CD14-positive monocyte (primary cell): ENCODE data around the gene BMERB1. TPM values are rescaled to one million over a fixed set of nuclear protein-coding genes. Genes with fewer than 3 reads are reported as not detected.

ENCODE experiments used
- DNase-seq, 3 donors: peaks; one replicate each; pipeline ENCODE4 v3.0.0-alpha.2; 2011 to 2022
- H2AFZ ChIP-seq: 2 replicates; pipeline ENCODE4 v1.6.0; 2012; ENCODE audit warnings: mild to moderate bottlenecking, low read depth, low read length, inconsistent platforms; ENCODE audit not compliant: insufficient read depth, poor library complexity, severe bottlenecking
- H3K27ac ChIP-seq, 2 donors: 1 replicate in 1 of 2; 2 replicates in 1 of 2; pipeline ENCODE4 v1.5.1; 2012 to 2013; ENCODE audit warnings: low read length in 2 of 2, control low read depth in 1 of 2, inconsistent platforms in 1 of 2, low read depth in 1 of 2, mild to moderate bottlenecking in 1 of 2
- H3K27me3 ChIP-seq, 2 donors: one replicate each; pipeline versions ENCODE4 v1.6.0 to v1.6.1; 2011 to 2013; ENCODE audit warnings: low read length in 2 of 2; ENCODE audit not compliant: control insufficient read depth in 2 of 2, insufficient read depth in 2 of 2
- H3K36me3 ChIP-seq, 2 donors: replicated peaks in 1 of 2; 1 replicate in 1 of 2; 2 replicates in 1 of 2; pipeline versions ENCODE4 v1.5.1 to v1.6.1; 2012 to 2013; ENCODE audit warnings: low read length in 2 of 2, control low read depth in 1 of 2, inconsistent platforms in 1 of 2, mild to moderate bottlenecking in 1 of 2; ENCODE audit not compliant: insufficient read depth in 2 of 2, control insufficient read depth in 1 of 2
- H3K4me1 ChIP-seq, 2 donors: 1 replicate in 1 of 2; 2 replicates in 1 of 2; pipeline versions ENCODE4 v1.5.1 to v1.6.1; 2012 to 2013; ENCODE audit warnings: low read length in 2 of 2, control low read depth in 1 of 2, inconsistent platforms in 1 of 2, mild to moderate bottlenecking in 1 of 2, moderate library complexity in 1 of 2; ENCODE audit not compliant: insufficient read depth in 2 of 2, control insufficient read depth in 1 of 2
- H3K4me2 ChIP-seq: replicated peaks from 2 replicates; pipeline ENCODE3; 2012; ENCODE audit warnings: low read length, moderate library complexity, mild to moderate bottlenecking; ENCODE audit not compliant: poor library complexity, severe bottlenecking; ENCODE audit errors: extremely low read depth
- H3K4me3 ChIP-seq, 3 experiments: fragments of 200-600 bp in 1 of 3; sonication (generic) in 1 of 3; replicated peaks in 1 of 3; 1 replicate in 2 of 3; 2 replicates in 1 of 3; pipeline ENCODE4 v1.5.1; 2011 to 2013; ENCODE audit warnings: low read length in 3 of 3, mild to moderate bottlenecking in 3 of 3, control low read depth in 2 of 3, low read depth in 2 of 3, inconsistent platforms in 1 of 3, moderate library complexity in 1 of 3
- H3K79me2 ChIP-seq: 2 replicates; pipeline ENCODE4 v1.6.0; 2012; ENCODE audit warnings: mild to moderate bottlenecking, control low read depth, inconsistent platforms, low read length, moderate library complexity; ENCODE audit not compliant: insufficient read depth
- H3K9ac ChIP-seq: 2 replicates; pipeline ENCODE4 v1.6.0; 2017; ENCODE audit warnings: low read length, mild to moderate bottlenecking; ENCODE audit not compliant: insufficient read depth, poor library complexity, severe bottlenecking
- H3K9me3 ChIP-seq, 2 donors: replicated peaks in 1 of 2; 1 replicate in 1 of 2; 2 replicates in 1 of 2; pipeline versions ENCODE4 v1.5.1 to v1.6.1; 2012 to 2013; ENCODE audit warnings: low read length in 2 of 2, control low read depth in 1 of 2; ENCODE audit not compliant: control insufficient read depth in 1 of 2, insufficient read depth in 1 of 2
- H4K20me1 ChIP-seq: 2 replicates; pipeline ENCODE4 v1.6.0; 2012; ENCODE audit warnings: mild to moderate bottlenecking, low read length, control low read depth, moderate library complexity; ENCODE audit not compliant: insufficient read depth
- H3K27ac Mint-ChIP-seq, 7 donors: one replicate each; pipeline ENCODE4 v1.8.0; 2020; ENCODE audit warnings: mild to moderate bottlenecking in 7 of 7, mixed read lengths in 7 of 7, moderate library complexity in 6 of 7, inconsistent platforms in 2 of 7
- H3K27me3 Mint-ChIP-seq, 3 donors: one replicate each; pipeline ENCODE4 v1.8.0; 2021 to 2022; ENCODE audit warnings: low read depth in 3 of 3, mild to moderate bottlenecking in 3 of 3, mixed read lengths in 3 of 3, moderate library complexity in 3 of 3, inconsistent platforms in 1 of 3
- H3K36me3 Mint-ChIP-seq, 2 donors: one replicate each; pipeline ENCODE4 v1.8.0; 2020; ENCODE audit warnings: mixed read lengths in 2 of 2, inconsistent platforms in 1 of 2, mild to moderate bottlenecking in 1 of 2
- H3K4me1 Mint-ChIP-seq: one replicate; pipeline ENCODE4 v1.8.0; 2020; ENCODE audit warnings: mild to moderate bottlenecking, mixed read lengths
- H3K4me3 Mint-ChIP-seq, 2 donors: one replicate each; pipeline ENCODE4 v1.8.0; 2020; ENCODE audit warnings: mild to moderate bottlenecking in 2 of 2, mixed read lengths in 2 of 2, moderate library complexity in 1 of 2
- H3K9me3 Mint-ChIP-seq, 7 donors: one replicate each; pipeline ENCODE4 v1.8.0; 2020 to 2022; ENCODE audit warnings: mixed read lengths in 7 of 7, mild to moderate bottlenecking in 6 of 7, moderate library complexity in 6 of 7, inconsistent platforms in 2 of 7
- CTCF ChIP-seq: fragments of 200-600 bp; IDR thresholded peaks from one replicate; pipeline ENCODE4 v1.8.0; 2022; ENCODE audit warnings: antibody characterized with exemption, mild to moderate bottlenecking
- WGBS: methylation state at CpG from one replicate; pipeline ENCODE4 v1.1.5; 2013; ENCODE audit warnings: missing lambda C conversion rate; ENCODE audit not compliant: insufficient coverage; 5-methylcytosine and 5-hydroxymethylcytosine counted together
- intact Hi-C, 2 donors: fragments of 100-400 bp; cut with micrococcal nuclease; formaldehyde crosslinking; loops; one replicate each; pipeline versions ENCODE4 v1.15.0 to v1.15.1; 2023
- polyA plus RNA-seq, 3 donors: library from polyadenylated mRNA; depleted of rRNA in 1 of 3; unstranded in 2 of 3; stranded (reverse) in 1 of 3; fragments of 300-500 nt in 2 of 3; fragments of >200 nt in 1 of 3; fragmentation: Illumina TruSeq in 2 of 3; gene quantifications; 1 replicate in 2 of 3; 2 replicates in 1 of 3; pipeline ENCODE4 v1.2.3, GENCODE V29; 2012 to 2021

Gene BMERB1
- polyA plus RNA-seq, 3 donors, result 0.11 to 0.28 (median 0.11) TPM

- no peak for DNase-seq
- TF ChIP-seq CTCF, result no peak
- Histone ChIP-seq H3K79me2 (no peaks in the 10 kb centered on the region), H2AFZ (peak overlapping the region; percentile 74), H3K4me2 (peak overlapping the region; percentile 50), H3K9me3 (no peaks in the 10 kb centered on the region), H3K27ac (no peak overlapping the region), H3K36me3 (no peaks in the 10 kb centered on the region), H4K20me1 (no peaks in the 10 kb centered on the region), H3K9ac (no peak overlapping the region), H3K4me3 (peak overlapping the region in 1 of 3 experiments; percentile 59), H3K4me1 (peaks cover 12% of the 10 kb centered on the region in 2 donors), H3K27me3 (no peaks in the 10 kb centered on the region)
- peak overlapping the region; percentile 47 to 68 for H3K4me3 Mint-ChIP-seq
- 31% methylated on average over 7 of the region's 8 CpGs for WGBS
- H3K9me3 Mint-ChIP-seq, result no peaks in the 10 kb centered on the region
- H3K27ac Mint-ChIP-seq, result peak overlapping the region in 2 of 7 donors; percentile 10 to 86
- peaks cover 14% of the 10 kb centered on the region for H3K4me1 Mint-ChIP-seq
- peaks cover 6 to 19% (median 10%) of the 10 kb centered on the region in 3 donors for H3K27me3 Mint-ChIP-seq
- intact Hi-C loops, result no loop called here
- H3K36me3 Mint-ChIP-seq, result no peaks in the 10 kb centered on the region
Measured at GRCh38 chr16:15507301-15507958, 73.0 kb downstream of the BMERB1 start.

GRCh38 chr16:15507959-15508627 is 73.7 kb downstream of the BMERB1 start:
- Histone ChIP-seq H3K9me3 (no peaks in the 10 kb centered on the region), H3K4me1 (peaks cover 12% of the 10 kb centered on the region in 2 donors), H2AFZ (peak overlapping the region; percentile 74), H4K20me1 (no peaks in the 10 kb centered on the region), H3K27me3 (no peaks in the 10 kb centered on the region), H3K4me3 (no peak overlapping the region), H3K79me2 (no peaks in the 10 kb centered on the region), H3K4me2 (no peak overlapping the region), H3K27ac (no peak overlapping the region), H3K36me3 (no peaks in the 10 kb centered on the region), H3K9ac (no peak overlapping the region)
- no peaks in the 10 kb centered on the region for H3K36me3 Mint-ChIP-seq
- no peak for TF ChIP-seq CTCF
- 100% methylated on average over 1 of the region's 8 CpGs for WGBS
- no peak for DNase-seq
- H3K9me3 Mint-ChIP-seq, result no peaks in the 10 kb centered on the region
- peaks cover 6 to 16% (median 10%) of the 10 kb centered on the region in 3 donors for H3K27me3 Mint-ChIP-seq
- H3K27ac Mint-ChIP-seq, result no peak overlapping the region
- H3K4me3 Mint-ChIP-seq, result no peak overlapping the region
- intact Hi-C loops, result no loop called here
- H3K4me1 Mint-ChIP-seq, result peaks cover 15% of the 10 kb centered on the region
